DND-41 (cell line): Measurements from ENCODE around the gene SLC26A1.

Experiments used
- ATAC-seq: fragments of 200-7000 bp; cut with Tn5 transposase; 3 replicates; pipeline ENCODE4 v1.9.1; 2021; ENCODE audit warnings: low read depth; ENCODE audit not compliant: insufficient read depth
- DNase-seq: peaks from one replicate; pipeline ENCODE4 v3.0.0-alpha.2; 2020
- H2AFZ ChIP-seq: 2 replicates; pipeline ENCODE4 v1.6.0; 2012; ENCODE audit warnings: low read depth, low read length
- H3K27ac ChIP-seq: 2 replicates; pipeline ENCODE4 v1.5.1; 2012; ENCODE audit warnings: low read length, inconsistent platforms
- H3K27me3 ChIP-seq: fragments of 200-600 bp; sonication (generic); 2 replicates; pipeline ENCODE4 v1.6.0; 2012; ENCODE audit warnings: low read length, mild to moderate bottlenecking, inconsistent platforms; ENCODE audit not compliant: insufficient read depth, poor library complexity
- H3K36me3 ChIP-seq: 2 replicates; pipeline ENCODE4 v1.5.1; 2012; ENCODE audit warnings: low read length, inconsistent platforms; ENCODE audit not compliant: insufficient read depth
- H3K4me1 ChIP-seq: 2 replicates; pipeline ENCODE4 v1.5.1; 2012; ENCODE audit warnings: mild to moderate bottlenecking, low read length; ENCODE audit not compliant: insufficient read depth
- H3K4me2 ChIP-seq: 2 replicates; pipeline ENCODE4 v1.6.0; 2012; ENCODE audit warnings: mild to moderate bottlenecking, moderate library complexity, low read length, inconsistent platforms; ENCODE audit not compliant: insufficient read depth
- H3K4me3 ChIP-seq, 2 experiments: fragments of 200-600 bp in 1 of 2; shearing (Covaris generic) in 1 of 2; 2 replicates each; pipeline ENCODE4 v1.5.1; 2012 to 2016; ENCODE audit warnings: inconsistent platforms in 2 of 2, low read length in 2 of 2, mild to moderate bottlenecking in 2 of 2, low read depth in 1 of 2, moderate library complexity in 1 of 2
- H3K79me2 ChIP-seq: 2 replicates; pipeline ENCODE4 v1.6.0; 2012; ENCODE audit warnings: low read length, inconsistent platforms; ENCODE audit not compliant: insufficient read depth
- H3K9ac ChIP-seq: 2 replicates; pipeline ENCODE4 v1.6.0; 2012; ENCODE audit warnings: low read depth, mild to moderate bottlenecking, inconsistent platforms, low read length, moderate library complexity
- H3K9me3 ChIP-seq: 2 replicates; pipeline ENCODE4 v1.5.1; 2012; ENCODE audit warnings: low read length, moderate library complexity, mild to moderate bottlenecking, inconsistent platforms; ENCODE audit not compliant: insufficient read depth, severe bottlenecking
- H4K20me1 ChIP-seq: 2 replicates; pipeline ENCODE4 v1.6.0; 2012; ENCODE audit warnings: low read length; ENCODE audit not compliant: insufficient read depth
- EZH2 ChIP-seq: IDR thresholded peaks from 3 replicates; pipeline ENCODE4 v1.6.1; 2012; ENCODE audit warnings: borderline replicate concordance, low read depth, mild to moderate bottlenecking, moderate library complexity, low read length, inconsistent platforms; ENCODE audit not compliant: severe bottlenecking
- TF ChIP-seq, protein P1 (sequence below): IDR thresholded peaks from 2 replicates; pipeline ENCODE4 v1.5.1; 2012; ENCODE audit warnings: borderline replicate concordance, low read length, moderate library complexity, mild to moderate bottlenecking; ENCODE audit not compliant: poor library complexity, severe bottlenecking; ENCODE audit errors: extremely low read depth

SLC26A1 gene

DNA sequence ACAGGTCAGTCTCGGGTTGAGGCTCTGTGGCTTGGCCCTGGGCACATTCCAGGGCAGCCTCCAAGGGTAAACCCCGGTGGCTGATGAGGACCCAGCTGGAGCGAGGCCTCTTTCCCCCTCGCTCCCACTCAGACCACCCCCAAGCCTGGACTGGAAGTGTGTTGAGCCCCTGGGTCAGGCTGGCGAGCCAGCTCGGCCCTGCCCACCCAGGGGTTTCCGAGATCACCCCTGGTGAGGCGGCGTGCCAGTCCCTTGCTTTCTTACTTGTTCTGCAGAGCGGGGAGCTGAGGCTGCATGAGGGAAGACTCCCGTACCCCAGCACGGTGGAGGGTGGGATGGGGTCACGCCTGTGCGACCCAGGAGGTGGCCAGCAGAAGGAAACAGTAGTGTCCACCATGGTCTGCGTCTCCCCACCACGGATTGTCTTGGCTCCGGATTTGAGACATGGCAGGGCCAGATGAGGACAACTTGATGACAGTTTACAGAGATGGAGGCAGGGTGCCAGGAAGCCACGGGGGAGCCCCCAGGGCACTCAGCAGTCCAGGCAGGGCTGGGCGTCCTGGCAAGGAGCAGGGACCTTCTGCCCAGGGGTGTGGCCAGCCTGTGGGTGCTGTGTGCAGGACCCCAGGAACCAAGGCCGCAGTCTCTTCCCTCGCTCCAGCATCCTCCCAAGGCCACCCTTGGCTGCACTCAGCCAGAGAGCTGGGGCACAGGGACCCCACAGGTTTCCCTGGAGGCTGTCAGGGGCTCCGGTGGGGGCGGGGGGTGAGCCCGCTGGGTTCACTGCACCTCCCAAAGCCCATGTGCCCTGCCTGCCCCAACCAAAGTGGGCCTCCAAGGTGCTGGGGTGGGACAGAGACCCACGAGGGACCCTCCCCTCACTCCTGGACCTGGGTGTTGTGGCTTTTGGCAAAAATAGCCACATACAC is 11.6 kb upstream of the SLC26A1 start:
- TF ChIP-seq EZH2, result no peak
- TF ChIP-seq, protein P1, sequence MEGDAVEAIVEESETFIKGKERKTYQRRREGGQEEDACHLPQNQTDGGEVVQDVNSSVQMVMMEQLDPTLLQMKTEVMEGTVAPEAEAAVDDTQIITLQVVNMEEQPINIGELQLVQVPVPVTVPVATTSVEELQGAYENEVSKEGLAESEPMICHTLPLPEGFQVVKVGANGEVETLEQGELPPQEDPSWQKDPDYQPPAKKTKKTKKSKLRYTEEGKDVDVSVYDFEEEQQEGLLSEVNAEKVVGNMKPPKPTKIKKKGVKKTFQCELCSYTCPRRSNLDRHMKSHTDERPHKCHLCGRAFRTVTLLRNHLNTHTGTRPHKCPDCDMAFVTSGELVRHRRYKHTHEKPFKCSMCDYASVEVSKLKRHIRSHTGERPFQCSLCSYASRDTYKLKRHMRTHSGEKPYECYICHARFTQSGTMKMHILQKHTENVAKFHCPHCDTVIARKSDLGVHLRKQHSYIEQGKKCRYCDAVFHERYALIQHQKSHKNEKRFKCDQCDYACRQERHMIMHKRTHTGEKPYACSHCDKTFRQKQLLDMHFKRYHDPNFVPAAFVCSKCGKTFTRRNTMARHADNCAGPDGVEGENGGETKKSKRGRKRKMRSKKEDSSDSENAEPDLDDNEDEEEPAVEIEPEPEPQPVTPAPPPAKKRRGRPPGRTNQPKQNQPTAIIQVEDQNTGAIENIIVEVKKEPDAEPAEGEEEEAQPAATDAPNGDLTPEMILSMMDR, result no peak
- Histone ChIP-seq H3K27ac (no peak overlapping the region), H3K4me2 (no peak overlapping the region), H3K27me3 (no peaks in the 10 kb centered on the region), H3K9me3 (no peaks in the 10 kb centered on the region), H2AFZ (no peak overlapping the region), H3K36me3 (no peaks in the 10 kb centered on the region), H3K4me3 (no peak overlapping the region), H4K20me1 (peaks cover 3% of the 10 kb centered on the region; the same call in 1 of the 2 replicates), H3K9ac (no peak overlapping the region), H3K4me1 (no peaks in the 10 kb centered on the region), H3K79me2 (no peaks in the 10 kb centered on the region)
- no peak for DNase-seq
- no peak for ATAC-seq

DNA sequence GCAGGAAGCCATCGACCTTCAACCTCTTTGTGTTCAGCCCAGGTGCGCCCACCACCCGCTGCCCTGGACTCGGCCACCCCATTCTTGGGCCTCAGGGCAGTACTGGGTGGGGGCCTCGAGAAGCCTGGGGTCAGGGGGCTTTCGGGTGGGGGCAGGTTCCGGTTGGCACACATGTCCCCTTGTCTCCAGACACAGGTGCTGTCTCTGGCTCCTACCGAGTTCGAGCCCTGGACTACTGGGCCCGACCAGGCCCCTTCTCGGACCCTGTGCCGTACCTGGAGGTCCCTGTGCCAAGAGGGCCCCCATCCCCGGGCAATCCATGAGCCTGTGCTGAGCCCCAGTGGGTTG is 10.8 kb upstream of the SLC26A1 start:
- Histone ChIP-seq H3K4me2 (no peak overlapping the region), H3K4me1 (no peaks in the 10 kb centered on the region), H3K79me2 (no peaks in the 10 kb centered on the region), H3K36me3 (no peaks in the 10 kb centered on the region), H3K4me3 (no peak overlapping the region), H3K9ac (no peak overlapping the region), H2AFZ (no peak overlapping the region), H3K27me3 (no peaks in the 10 kb centered on the region), H3K27ac (no peak overlapping the region), H4K20me1 (peaks cover 7% of the 10 kb centered on the region; the same call in 1 of the 2 replicates), H3K9me3 (no peaks in the 10 kb centered on the region)
- DNase-seq (no peak), ATAC-seq (no peak)
- TF ChIP-seq, protein P1, result no peak
- TF ChIP-seq EZH2, result no peak

DNA sequence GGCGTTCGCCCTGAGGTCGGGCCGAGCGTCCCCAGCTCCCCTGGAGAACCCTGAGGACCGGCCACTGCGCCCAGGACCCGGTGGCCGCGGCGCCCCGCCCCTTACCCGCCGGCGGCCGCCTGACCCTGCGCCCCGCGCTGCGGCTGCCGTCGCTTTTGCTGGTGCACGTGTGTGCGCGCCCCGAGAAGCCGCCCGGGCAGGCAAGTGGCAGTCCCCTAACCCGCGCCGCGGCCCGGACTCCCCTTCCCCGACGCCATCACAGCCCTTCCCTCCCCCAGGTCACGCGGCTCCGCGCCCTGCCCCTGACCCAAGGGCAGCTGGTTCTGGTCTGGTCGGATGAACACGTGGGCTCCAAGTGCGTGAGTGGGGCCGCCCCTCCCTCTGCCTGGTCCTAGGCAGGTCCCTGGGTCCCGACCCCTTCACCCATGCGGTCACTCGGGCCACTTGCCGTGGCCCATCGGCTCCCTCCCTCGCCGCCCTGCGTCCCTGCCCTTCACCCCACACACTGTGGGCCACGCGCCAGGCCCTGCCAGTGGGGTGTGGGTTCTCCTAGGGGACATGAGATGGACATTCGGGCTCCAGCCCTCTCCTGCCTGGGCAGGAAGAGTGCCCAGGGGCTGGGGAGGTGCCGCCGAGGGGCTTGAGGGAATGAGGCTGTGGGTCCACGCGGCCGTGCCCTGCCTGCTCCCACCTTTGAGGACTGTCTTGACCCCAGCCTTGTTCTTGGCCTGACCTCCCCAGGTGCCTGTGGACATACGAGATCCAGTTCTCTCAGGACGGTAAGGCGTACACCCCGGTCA is 10.3 kb upstream of the SLC26A1 start:
- no peak for ATAC-seq
- no peak overlapping the region for H3K4me3 ChIP-seq
- H3K36me3 ChIP-seq, result no peaks in the 10 kb centered on the region
- peaks cover 5% of the 10 kb centered on the region; the same call in 1 of the 2 replicates for H4K20me1 ChIP-seq
- no peak overlapping the region for H3K27ac ChIP-seq
- no peaks in the 10 kb centered on the region for H3K4me1 ChIP-seq
- no peaks in the 10 kb centered on the region for H3K27me3 ChIP-seq
- no peak overlapping the region for H3K4me2 ChIP-seq
- TF ChIP-seq, protein P1, result no peak
- no peak for TF ChIP-seq EZH2
- no peaks in the 10 kb centered on the region for H3K79me2 ChIP-seq
- H3K9ac ChIP-seq, result no peak overlapping the region
- H2AFZ ChIP-seq, result no peak overlapping the region
- H3K9me3 ChIP-seq, result no peaks in the 10 kb centered on the region
- no peak for DNase-seq
